Measurements from ENCODE around the gene FHOD3. TPM values are rescaled to one million over a fixed set of nuclear protein-coding genes. Genes with fewer than 3 reads are reported as not detected.

Gene FHOD3
- total and polyA plus RNA-seq, 9 of the 15 experiments (the other 6 are each of a cell fraction or from before 2014, with no cell fraction given): 0.11 TPM; not detected in 8

DNA sequence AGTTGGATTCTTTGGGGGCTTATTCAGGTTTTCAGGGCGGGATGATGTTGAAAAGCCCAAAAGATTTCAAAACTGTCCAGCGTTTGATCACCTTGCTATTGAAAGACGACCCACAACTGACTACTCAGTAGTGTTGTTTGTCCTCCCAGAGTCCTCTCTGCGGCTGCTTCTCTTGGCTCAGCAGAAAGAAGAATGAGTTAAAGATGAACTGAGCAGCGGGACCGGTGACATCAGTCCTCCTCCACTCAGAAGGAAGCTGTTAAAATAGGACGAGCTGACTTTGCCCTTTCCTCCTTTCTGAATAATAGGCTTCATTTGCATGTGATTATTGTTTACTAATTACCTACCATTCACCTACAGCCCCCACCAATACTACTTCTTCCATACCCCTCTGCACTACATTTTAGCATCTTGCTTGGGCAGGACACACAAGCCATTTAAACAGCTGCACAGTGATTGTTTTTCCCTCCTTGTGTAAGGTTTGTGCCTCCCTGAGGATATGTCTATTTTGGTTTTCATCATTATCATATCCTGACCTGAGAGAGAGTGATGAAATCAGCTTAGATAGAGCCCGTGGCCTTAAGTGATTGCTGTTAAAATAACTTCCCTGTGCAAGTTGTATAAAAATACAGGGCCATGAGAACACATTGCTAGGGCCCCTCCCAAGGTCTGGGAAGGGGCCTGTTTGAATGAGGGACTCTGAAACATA lies 261.8 kb downstream of the FHOD3 start:
- H3K79me2 ChIP-seq (ENCODE audit: control insufficient read depth, insufficient read depth, low read length): no peaks in the 10 kb centered on the region
- ChIA-PET CTCF (ENCODE audit: low intra/inter-chr PET ratio) (no interaction called here), POLR2A (no interaction called here)
- 0% methylated on average over 8 of the region's 8 CpGs for WGBS (ENCODE audit: insufficient coverage, low coverage, missing lambda C conversion rate)
- H2AFZ ChIP-seq (ENCODE audit: low read depth, low read length): no peak overlapping the region
- no peak overlapping the region for H3K9ac ChIP-seq (ENCODE audit: insufficient read depth in 1 of 2, low read depth in 2 of 2, low read length in 2 of 2)
- DNase-seq (ENCODE audit: extremely low read depth in 1 of 4, low spot score in 3 of 4): no peak
- FAIRE-seq: no peak
- H3K27ac ChIP-seq (ENCODE audit: extremely low read depth, low read depth, low read length): no peak overlapping the region
- H3K36me3 ChIP-seq (ENCODE audit: control insufficient read depth, insufficient read depth, low read length): no peaks in the 10 kb centered on the region
- no peak overlapping the region for H3K4me2 ChIP-seq (ENCODE audit: insufficient read depth, low read length)
- H3K9me3 ChIP-seq (replicated peaks; ENCODE audit: control insufficient read depth, insufficient read depth, low read depth, low read length): no peaks in the 10 kb centered on the region
- no TSS peak for BruUV-seq (replicated peaks)
- no peak overlapping the region for H3K4me3 ChIP-seq
- no peak for ATAC-seq
- peaks cover 0 to 8% of the 10 kb centered on the region in 2 experiments; a peak in 2 of 5 replicates for H3K27me3 ChIP-seq (ENCODE audit: control insufficient read depth in 2 of 2, insufficient read depth in 2 of 2, low read length in 2 of 2)
- H3K9me1 ChIP-seq (ENCODE audit: control insufficient read depth, insufficient read depth, low read length): no peaks in the 10 kb centered on the region
- H3K4me1 ChIP-seq (replicated peaks in 1 of 2; ENCODE audit: control insufficient read depth in 2 of 2, insufficient read depth in 2 of 2, low read length in 2 of 2): no peaks in the 10 kb centered on the region
- in situ Hi-C loops (cut with MboI): no loop called here
- no peaks in the 10 kb centered on the region for H4K20me1 ChIP-seq (replicated peaks; ENCODE audit: control insufficient read depth, insufficient read depth, low read length)
- intact Hi-C loops (cut with micrococcal nuclease): no loop called here
- no peak for TF ChIP-seq MYC (IDR thresholded peaks at IDR 0.05; ENCODE audit: low read depth, low read length)
- no peak for TF ChIP-seq MYC (CRISPR knock-in tag; IDR thresholded peaks at IDR 0.05; ENCODE audit: borderline replicate concordance, low read depth)
- no peak for TF ChIP-seq ZNF212 (CRISPR knock-in tag; IDR thresholded peaks at IDR 0.05)
- TF ChIP-seq, protein P1, sequence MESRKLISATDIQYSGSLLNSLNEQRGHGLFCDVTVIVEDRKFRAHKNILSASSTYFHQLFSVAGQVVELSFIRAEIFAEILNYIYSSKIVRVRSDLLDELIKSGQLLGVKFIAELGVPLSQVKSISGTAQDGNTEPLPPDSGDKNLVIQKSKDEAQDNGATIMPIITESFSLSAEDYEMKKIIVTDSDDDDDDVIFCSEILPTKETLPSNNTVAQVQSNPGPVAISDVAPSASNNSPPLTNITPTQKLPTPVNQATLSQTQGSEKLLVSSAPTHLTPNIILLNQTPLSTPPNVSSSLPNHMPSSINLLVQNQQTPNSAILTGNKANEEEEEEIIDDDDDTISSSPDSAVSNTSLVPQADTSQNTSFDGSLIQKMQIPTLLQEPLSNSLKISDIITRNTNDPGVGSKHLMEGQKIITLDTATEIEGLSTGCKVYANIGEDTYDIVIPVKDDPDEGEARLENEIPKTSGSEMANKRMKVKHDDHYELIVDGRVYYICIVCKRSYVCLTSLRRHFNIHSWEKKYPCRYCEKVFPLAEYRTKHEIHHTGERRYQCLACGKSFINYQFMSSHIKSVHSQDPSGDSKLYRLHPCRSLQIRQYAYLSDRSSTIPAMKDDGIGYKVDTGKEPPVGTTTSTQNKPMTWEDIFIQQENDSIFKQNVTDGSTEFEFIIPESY (CRISPR knock-in tag; IDR thresholded peaks at IDR 0.05): no peak
- no peak for TF ChIP-seq TSC22D4 (tag; IDR thresholded peaks at IDR 0.05)
- no peak for TF ChIP-seq ZEB2 (IDR thresholded peaks at IDR 0.05)
- TF ChIP-seq HDAC1 (IDR thresholded peaks at IDR 0.05): no peak
- TF ChIP-seq, protein P2, sequence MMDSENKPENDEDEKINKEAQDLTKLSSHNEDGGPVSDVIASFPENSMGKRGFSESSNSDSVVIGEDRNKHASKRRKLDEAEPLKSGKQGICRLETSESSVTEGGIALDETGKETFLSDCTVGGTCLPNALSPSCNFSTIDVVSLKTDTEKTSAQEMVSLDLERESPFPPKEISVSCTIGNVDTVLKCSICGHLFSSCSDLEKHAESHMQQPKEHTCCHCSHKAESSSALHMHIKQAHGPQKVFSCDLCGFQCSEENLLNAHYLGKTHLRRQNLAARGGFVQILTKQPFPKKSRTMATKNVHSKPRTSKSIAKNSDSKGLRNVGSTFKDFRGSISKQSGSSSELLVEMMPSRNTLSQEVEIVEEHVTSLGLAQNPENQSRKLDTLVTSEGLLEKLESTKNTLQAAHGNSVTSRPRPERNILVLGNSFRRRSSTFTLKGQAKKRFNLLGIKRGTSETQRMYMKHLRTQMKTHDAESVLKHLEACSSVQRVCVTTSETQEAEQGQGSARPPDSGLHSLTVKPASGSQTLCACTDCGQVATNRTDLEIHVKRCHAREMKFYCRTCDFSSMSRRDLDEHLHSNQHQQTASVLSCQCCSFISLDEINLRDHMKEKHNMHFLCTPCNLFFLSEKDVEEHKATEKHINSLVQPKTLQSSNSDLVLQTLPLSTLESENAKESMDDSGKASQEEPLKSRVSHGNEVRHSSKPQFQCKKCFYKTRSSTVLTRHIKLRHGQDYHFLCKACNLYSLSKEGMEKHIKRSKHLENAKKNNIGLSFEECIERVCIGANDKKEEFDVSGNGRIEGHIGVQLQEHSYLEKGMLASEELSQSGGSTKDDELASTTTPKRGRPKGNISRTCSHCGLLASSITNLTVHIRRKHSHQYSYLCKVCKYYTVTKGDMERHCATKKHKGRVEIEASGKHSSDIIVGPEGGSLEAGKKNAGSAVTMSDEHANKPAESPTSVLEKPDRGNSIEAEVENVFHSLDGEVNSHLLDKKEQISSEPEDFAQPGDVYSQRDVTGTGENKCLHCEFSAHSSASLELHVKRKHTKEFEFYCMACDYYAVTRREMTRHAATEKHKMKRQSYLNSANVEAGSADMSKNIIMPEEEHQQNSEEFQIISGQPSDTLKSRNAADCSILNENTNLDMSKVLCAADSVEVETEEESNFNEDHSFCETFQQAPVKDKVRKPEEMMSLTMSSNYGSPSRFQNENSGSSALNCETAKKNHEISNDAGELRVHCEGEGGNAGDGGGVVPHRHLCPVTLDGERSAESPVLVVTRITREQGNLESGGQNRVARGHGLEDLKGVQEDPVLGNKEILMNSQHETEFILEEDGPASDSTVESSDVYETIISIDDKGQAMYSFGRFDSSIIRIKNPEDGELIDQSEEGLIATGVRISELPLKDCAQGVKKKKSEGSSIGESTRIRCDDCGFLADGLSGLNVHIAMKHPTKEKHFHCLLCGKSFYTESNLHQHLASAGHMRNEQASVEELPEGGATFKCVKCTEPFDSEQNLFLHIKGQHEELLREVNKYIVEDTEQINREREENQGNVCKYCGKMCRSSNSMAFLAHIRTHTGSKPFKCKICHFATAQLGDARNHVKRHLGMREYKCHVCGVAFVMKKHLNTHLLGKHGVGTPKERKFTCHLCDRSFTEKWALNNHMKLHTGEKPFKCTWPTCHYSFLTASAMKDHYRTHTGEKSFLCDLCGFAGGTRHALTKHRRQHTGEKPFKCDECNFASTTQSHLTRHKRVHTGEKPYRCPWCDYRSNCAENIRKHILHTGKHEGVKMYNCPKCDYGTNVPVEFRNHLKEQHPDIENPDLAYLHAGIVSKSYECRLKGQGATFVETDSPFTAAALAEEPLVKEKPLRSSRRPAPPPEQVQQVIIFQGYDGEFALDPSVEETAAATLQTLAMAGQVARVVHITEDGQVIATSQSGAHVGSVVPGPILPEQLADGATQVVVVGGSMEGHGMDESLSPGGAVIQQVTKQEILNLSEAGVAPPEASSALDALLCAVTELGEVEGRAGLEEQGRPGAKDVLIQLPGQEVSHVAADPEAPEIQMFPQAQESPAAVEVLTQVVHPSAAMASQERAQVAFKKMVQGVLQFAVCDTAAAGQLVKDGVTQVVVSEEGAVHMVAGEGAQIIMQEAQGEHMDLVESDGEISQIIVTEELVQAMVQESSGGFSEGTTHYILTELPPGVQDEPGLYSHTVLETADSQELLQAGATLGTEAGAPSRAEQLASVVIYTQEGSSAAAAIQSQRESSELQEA (IDR thresholded peaks at IDR 0.05; ENCODE audit: low read depth): no peak
- TF ChIP-seq, protein P3, sequence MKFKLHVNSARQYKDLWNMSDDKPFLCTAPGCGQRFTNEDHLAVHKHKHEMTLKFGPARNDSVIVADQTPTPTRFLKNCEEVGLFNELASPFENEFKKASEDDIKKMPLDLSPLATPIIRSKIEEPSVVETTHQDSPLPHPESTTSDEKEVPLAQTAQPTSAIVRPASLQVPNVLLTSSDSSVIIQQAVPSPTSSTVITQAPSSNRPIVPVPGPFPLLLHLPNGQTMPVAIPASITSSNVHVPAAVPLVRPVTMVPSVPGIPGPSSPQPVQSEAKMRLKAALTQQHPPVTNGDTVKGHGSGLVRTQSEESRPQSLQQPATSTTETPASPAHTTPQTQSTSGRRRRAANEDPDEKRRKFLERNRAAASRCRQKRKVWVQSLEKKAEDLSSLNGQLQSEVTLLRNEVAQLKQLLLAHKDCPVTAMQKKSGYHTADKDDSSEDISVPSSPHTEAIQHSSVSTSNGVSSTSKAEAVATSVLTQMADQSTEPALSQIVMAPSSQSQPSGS (CRISPR knock-in tag; IDR thresholded peaks at IDR 0.05): no peak
- TF ChIP-seq POLR2A (conservative IDR thresholded peaks at IDR 0.05): no peak
- no peak for TF ChIP-seq MEIS2 (IDR thresholded peaks at IDR 0.05; ENCODE audit: partially characterized antibody)
- TF ChIP-seq GTF2F1 (IDR thresholded peaks at IDR 0.05; ENCODE audit: low read depth, low read length): no peak

Measured in K562 (cell line).